T-helper 1 cell treated with Interleukin-12 subunit alpha and Interleukin-12 subunit beta and Interleukin-4 antibody, amounts not matched to agents 30 ng/mL and 1 ng/mL, for 36 hours (primary cell): ENCODE data around the gene PDPK1. TPM values are rescaled to one million over a fixed set of nuclear protein-coding genes. Genes with fewer than 3 reads are reported as not detected.
"Not testable (repeated sequence)": the region's sequence is repeated elsewhere in the genome, so short reads cannot be mapped to it uniquely, and the experiment has no call there.

Source experiments
- intact Hi-C: fragments of 100-400 bp; cut with micrococcal nuclease; formaldehyde crosslinking; loops from one replicate; pipeline ENCODE4 v1.15.1; 2024
- total RNA-seq: library from RNA; stranded (reverse); gene quantifications from 2 replicates; pipeline ENCODE4 v1.2.3, GENCODE V29; 2022

Gene PDPK1
- total RNA-seq, 1 donor from 2014 or later, result 52.6 TPM

GRCh38 chr16:2535625-2536013, 2.2 kb upstream of the PDPK1 start:
- intact Hi-C loops, result loop anchor here (5.0 to 10.0 kb wide), 2 partner anchors 541 to 923 kb away; partner anchors contain the start of genes CRAMP1 and IFT140

- intact Hi-C loops, result loop anchor here (5.0 to 10.0 kb wide), 2 partner anchors 545 to 927 kb away; partner anchors contain the start of genes CRAMP1 and IFT140
These were observed 1.5 kb downstream of the PDPK1 start for GRCh38 chr16:2539192-2539844.

- intact Hi-C loops, result loop anchor here (5.0 to 10.0 kb wide), 2 partner anchors 545 to 928 kb away; partner anchors contain the start of genes CRAMP1 and IFT140
These were observed 2.1 kb downstream of the PDPK1 start for GRCh38 chr16:2539845-2540458.

GRCh38 chr16:2540912-2541311, 3.1 kb downstream of the PDPK1 start:
- intact Hi-C loops, result not testable (repeated sequence)

- intact Hi-C loops, result not testable (repeated sequence)
These were observed 3.6 kb downstream of the PDPK1 start for GRCh38 chr16:2541409-2541808.

GRCh38 chr16:2543771-2544170, 6.0 kb downstream of the PDPK1 start:
- intact Hi-C loops, result not testable (repeated sequence)

GRCh38 chr16:2550283-2550878, 12.6 kb downstream of the PDPK1 start:
- intact Hi-C loops, result not testable (repeated sequence)

GRCh38 chr16:2551420-2551889, 13.6 kb downstream of the PDPK1 start:
- intact Hi-C loops, result not testable (repeated sequence)

GRCh38 chr16:2554709-2555425, 17.0 kb downstream of the PDPK1 start:
- intact Hi-C loops, result not testable (repeated sequence)

- intact Hi-C loops, result not testable (repeated sequence)
These were observed 19.3 kb downstream of the PDPK1 start for GRCh38 chr16:2557150-2557549.

- intact Hi-C loops, result not testable (repeated sequence)
These were observed 22.4 kb downstream of the PDPK1 start for GRCh38 chr16:2560131-2560797.

- intact Hi-C loops, result not testable (repeated sequence)
These were observed 22.9 kb downstream of the PDPK1 start for GRCh38 chr16:2560798-2561133.

- intact Hi-C loops, result not testable (repeated sequence)
These were observed 29.7 kb downstream of the PDPK1 start for GRCh38 chr16:2567506-2567905.

- intact Hi-C loops, result not testable (repeated sequence)
These were observed 30.8 kb downstream of the PDPK1 start for GRCh38 chr16:2568573-2568972.

- intact Hi-C loops, result not testable (repeated sequence)
These were observed 34.9 kb downstream of the PDPK1 start for GRCh38 chr16:2572704-2573103.

GRCh38 chr16:2575839-2576238, 38.0 kb downstream of the PDPK1 start:
- intact Hi-C loops, result not testable (repeated sequence)

GRCh38 chr16:2577044-2577443, 39.2 kb downstream of the PDPK1 start:
- intact Hi-C loops, result not testable (repeated sequence)

- intact Hi-C loops, result not testable (repeated sequence)
These were observed 41.1 kb downstream of the PDPK1 start for GRCh38 chr16:2578905-2579304.

GRCh38 chr16:2580143-2580542, 42.3 kb downstream of the PDPK1 start:
- intact Hi-C loops, result not testable (repeated sequence)

- intact Hi-C loops, result not testable (repeated sequence)
These were observed 43.0 kb downstream of the PDPK1 start for GRCh38 chr16:2580818-2581217.
